Right lobe of liver (tissue), 6 donors: ENCODE results near the gene WDR18. TPM values are rescaled to one million over a fixed set of nuclear protein-coding genes. Genes with fewer than 3 reads are reported as not detected.

Experiments used
- ATAC-seq, 4 donors: fragments of 200-7000 bp; cut with Tn5 transposase; one replicate each; pipeline ENCODE4 v1.9.1; 2020; ENCODE audit warnings: mild to moderate bottlenecking in 4 of 4, moderate library complexity in 4 of 4
- DNase-seq, 3 donors: peaks; one replicate each; pipeline ENCODE4 v3.0.0-alpha.2; 2020
- H3K27ac ChIP-seq, 3 donors: fragments of 200-600 bp; one replicate each; pipeline ENCODE4 v1.8.0; 2022
- H3K27me3 ChIP-seq, 2 donors: fragments of 200-600 bp; one replicate each; pipeline ENCODE4 v1.8.0; 2022
- H3K36me3 ChIP-seq, 4 donors: fragments of 200-600 bp; sonication (generic) in 1 of 4; one replicate each; pipeline versions ENCODE4 v1.5.1 to v1.8.0; 2017 to 2022; ENCODE audit warnings: control low read depth in 1 of 4
- H3K4me1 ChIP-seq, 4 donors: fragments of 200-600 bp; sonication (generic) in 1 of 4; one replicate each; pipeline versions ENCODE4 v1.5.1 to v1.8.0; 2017 to 2022; ENCODE audit warnings: control low read depth in 1 of 4
- H3K4me3 ChIP-seq, 3 donors: fragments of 200-600 bp; one replicate each; pipeline ENCODE4 v1.8.0; 2022
- H3K9me3 ChIP-seq, 4 donors: fragments of 200-600 bp; sonication (generic) in 1 of 4; one replicate each; pipeline versions ENCODE4 v1.5.1 to v1.8.0; 2017 to 2022; ENCODE audit warnings: control low read depth in 1 of 4
- POLR2A ChIP-seq: fragments of 450-650 bp; IDR thresholded peaks from one replicate; pipeline ENCODE4 v1.6.1; 2017; ENCODE audit warnings: antibody characterized with exemption, mild to moderate bottlenecking
- WGBS: methylation state at CpG from one replicate; pipeline ENCODE4 v1.1.6; 2018; ENCODE audit warnings: low coverage, low lambda C conversion rate; ENCODE audit not compliant: insufficient coverage; ENCODE audit errors: missing lambda C conversion rate; 5-methylcytosine and 5-hydroxymethylcytosine counted together
- intact Hi-C, 2 donors: fragments of 100-400 bp; cut with DNase I; formaldehyde crosslinking; loops; one replicate each; pipeline versions ENCODE4 v1.11.2 to v1.14.1; 2022
- total RNA-seq, 6 experiments: library from RNA; depleted of rRNA in 2 of 6; stranded (reverse); fragments of >200 nt in 2 of 6; fragmentation: NEBNext Ultra II Directional in 3 of 6; extraction: Animal tissue kit (Norgen Biotek cat#: 25700) in 3 of 6; gene quantifications; one replicate each; pipeline versions ENCODE4 v1.1.0 to v1.2.4, GENCODE V29; 2016 to 2023
- TF ChIP-seq, protein P1 (sequence below), 4 donors: fragments of 200-600 bp in 3 of 4; fragments of 450-650 bp in 1 of 4; IDR thresholded peaks; one replicate each; pipeline versions ENCODE4 v1.5.1 to v1.8.0; 2016 to 2022; ENCODE audit warnings: antibody characterized with exemption in 4 of 4, mild to moderate bottlenecking in 2 of 4
- donor health status: DM: no; HTN: yes; CAD: no.
- donor health status: DM: no; HTN: no; CAD: no.
- donor health status: DM: no; HTN: no; CAD: no.
- donor health status: DM: no; HTN: yes; CAD: no.
- donor health status: DM: no; HTN: yes; CAD: no.

Gene WDR18
- total RNA-seq, 6 experiments from 2014 or later = 19.0 to 56.2 (median 29.7) TPM

DNA sequence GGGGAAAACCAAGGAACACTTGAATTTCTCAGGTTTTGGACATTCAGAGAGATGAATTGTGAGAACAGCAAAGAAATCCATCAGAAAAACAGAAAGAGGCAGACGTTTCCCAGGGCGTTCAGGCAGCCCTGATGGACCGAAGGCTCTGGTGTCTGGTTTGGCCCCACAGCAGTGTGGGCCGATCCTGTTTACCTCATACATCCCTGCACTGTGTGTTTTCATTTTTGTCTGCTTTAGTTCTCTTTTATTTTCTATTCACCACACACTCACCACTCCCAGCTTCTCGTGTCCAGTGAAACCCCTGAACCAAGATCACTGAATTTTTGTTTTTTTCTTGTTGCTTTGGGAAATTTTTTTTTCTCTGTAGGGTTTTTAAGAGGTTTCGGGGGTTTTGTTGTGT lies 11.9 kb upstream of the WDR18 start:
- no peak overlapping the region for H3K4me3 ChIP-seq
- intact Hi-C loops = loop anchor here in 1 of 2 donors (10.0 kb wide), 1 partner anchor 117 kb away; the partner anchor contains the start of genes CFD and ELANE
- DNase-seq (no peak), ATAC-seq (no peak)
- peaks cover 0 to 5% (median 2%) of the 10 kb centered on the region in 4 donors for H3K9me3 ChIP-seq
- peaks cover 0 to 11% (median 0%) of the 10 kb centered on the region in 4 donors for H3K36me3 ChIP-seq
- no peak for TF ChIP-seq POLR2A
- TF ChIP-seq, protein P1, sequence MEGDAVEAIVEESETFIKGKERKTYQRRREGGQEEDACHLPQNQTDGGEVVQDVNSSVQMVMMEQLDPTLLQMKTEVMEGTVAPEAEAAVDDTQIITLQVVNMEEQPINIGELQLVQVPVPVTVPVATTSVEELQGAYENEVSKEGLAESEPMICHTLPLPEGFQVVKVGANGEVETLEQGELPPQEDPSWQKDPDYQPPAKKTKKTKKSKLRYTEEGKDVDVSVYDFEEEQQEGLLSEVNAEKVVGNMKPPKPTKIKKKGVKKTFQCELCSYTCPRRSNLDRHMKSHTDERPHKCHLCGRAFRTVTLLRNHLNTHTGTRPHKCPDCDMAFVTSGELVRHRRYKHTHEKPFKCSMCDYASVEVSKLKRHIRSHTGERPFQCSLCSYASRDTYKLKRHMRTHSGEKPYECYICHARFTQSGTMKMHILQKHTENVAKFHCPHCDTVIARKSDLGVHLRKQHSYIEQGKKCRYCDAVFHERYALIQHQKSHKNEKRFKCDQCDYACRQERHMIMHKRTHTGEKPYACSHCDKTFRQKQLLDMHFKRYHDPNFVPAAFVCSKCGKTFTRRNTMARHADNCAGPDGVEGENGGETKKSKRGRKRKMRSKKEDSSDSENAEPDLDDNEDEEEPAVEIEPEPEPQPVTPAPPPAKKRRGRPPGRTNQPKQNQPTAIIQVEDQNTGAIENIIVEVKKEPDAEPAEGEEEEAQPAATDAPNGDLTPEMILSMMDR (IDR thresholded peaks at IDR 0.05) = no peak
- H3K27ac ChIP-seq = no peak overlapping the region
- WGBS = 95% methylated on average over 5 of the region's 6 CpGs
- no peaks in the 10 kb centered on the region for H3K27me3 ChIP-seq
- H3K4me1 ChIP-seq = no peaks in the 10 kb centered on the region

DNA sequence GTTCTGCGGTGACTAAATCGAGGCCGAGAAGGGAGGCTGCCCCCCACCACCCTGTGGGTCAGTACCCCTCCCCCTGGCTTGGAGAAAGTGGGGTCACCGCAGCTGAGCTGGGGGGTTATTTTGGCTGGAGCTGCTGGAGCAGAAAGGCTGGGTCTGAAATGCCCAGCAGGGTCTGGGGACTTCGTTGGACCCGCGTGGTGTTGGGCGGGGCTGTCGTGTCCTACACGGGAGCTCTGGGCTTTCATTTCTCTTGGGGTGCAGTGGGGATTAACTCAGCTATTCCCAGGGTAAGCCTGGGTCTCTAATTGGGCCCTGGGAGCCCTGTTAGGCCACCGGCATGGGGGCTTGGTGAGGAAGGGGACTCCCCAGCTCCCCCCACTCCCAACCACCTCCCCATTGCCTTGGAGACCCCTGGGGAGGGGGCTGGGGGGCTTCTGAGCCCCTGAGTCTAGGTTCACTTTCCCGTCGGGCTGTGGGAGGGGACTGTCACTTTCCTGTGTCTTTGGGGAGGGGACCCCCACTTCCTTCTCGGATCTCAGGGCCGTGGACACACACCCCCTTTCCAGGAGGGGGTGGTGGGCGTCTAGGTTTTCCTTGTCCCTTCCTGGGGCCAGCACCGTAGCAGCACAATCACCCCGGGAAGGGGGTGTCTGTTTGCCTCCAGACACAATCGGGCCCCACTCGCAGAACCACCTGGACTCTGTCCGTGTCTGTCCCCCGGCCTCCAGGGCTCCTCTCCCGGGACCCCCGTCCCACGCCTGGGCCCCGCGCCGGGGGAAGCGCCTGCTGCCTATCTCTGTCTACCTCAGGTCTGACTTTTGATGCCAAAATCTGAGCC lies 10.2 kb upstream of the WDR18 start:
- no peaks in the 10 kb centered on the region for H3K27me3 ChIP-seq
- ATAC-seq (no peak), DNase-seq (peak in 1 of 3 donors; percentile 30)
- WGBS = 91% methylated on average over 6 of the region's 29 CpGs
- peaks cover 0 to 5% (median 2%) of the 10 kb centered on the region in 4 donors for H3K9me3 ChIP-seq
- H3K27ac ChIP-seq = no peak overlapping the region
- H3K4me1 ChIP-seq = no peaks in the 10 kb centered on the region
- intact Hi-C loops = loop anchor here in 1 of 2 donors (10.0 kb wide), 1 partner anchor 119 kb away; the partner anchor contains the start of genes CFD and ELANE
- H3K4me3 ChIP-seq = no peak overlapping the region
- peaks cover 0 to 4% (median 0%) of the 10 kb centered on the region in 4 donors for H3K36me3 ChIP-seq
- TF ChIP-seq, protein P1 (IDR thresholded peaks at IDR 0.05) = no peak
- no peak for TF ChIP-seq POLR2A

DNA sequence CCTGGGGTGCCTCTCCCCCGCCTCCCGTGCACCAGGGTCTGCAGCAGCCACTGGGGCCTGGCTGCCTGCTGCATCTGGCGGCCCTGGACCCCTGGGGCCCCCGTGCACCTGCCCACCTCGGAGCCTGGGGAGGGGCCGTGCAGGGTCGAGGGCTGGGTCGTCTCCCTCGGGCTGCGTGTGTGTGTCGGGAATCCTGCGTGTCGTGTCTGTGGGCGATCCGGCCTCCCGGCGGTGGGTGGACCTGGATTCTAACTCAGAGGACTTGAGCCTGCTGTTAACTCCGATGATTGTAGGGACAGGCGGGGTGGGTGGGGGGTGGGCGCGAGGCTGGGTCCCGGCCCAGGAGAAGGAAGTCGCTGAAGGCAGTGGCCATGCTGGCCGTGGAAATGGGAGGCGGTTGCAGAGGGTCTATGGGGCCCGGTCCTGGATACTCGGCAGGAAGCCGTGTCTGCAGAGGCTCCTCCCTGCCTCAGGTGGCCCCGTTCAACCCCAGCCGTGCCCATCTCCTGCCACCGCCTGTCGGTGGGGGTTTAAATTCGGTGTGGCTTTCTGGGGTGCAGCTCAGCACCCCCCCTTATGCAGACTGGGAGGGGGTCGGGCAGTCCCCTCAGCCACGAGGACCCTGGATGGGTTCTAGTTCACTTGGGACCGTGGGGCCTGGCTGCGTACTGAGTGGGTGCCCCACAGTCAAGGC lies 9.4 kb upstream of the WDR18 start:
- H3K36me3 ChIP-seq = no peaks in the 10 kb centered on the region
- intact Hi-C loops = loop anchor here in 1 of 2 donors (5.0 to 10.0 kb wide), 2 partner anchors 32 to 120 kb away; partner anchors contain the start of genes CFD and ELANE
- no peaks in the 10 kb centered on the region for H3K27me3 ChIP-seq
- DNase-seq = peak in 1 of 3 donors; percentile 30
- no peak for ATAC-seq
- 95% methylated on average over 8 of the region's 37 CpGs for WGBS
- no peaks in the 10 kb centered on the region for H3K4me1 ChIP-seq
- no peak overlapping the region for H3K4me3 ChIP-seq
- H3K27ac ChIP-seq = no peak overlapping the region
- TF ChIP-seq, protein P1 (IDR thresholded peaks at IDR 0.05) = no peak
- no peak for TF ChIP-seq POLR2A
- peaks cover 0 to 5% (median 2%) of the 10 kb centered on the region in 4 donors for H3K9me3 ChIP-seq

DNA sequence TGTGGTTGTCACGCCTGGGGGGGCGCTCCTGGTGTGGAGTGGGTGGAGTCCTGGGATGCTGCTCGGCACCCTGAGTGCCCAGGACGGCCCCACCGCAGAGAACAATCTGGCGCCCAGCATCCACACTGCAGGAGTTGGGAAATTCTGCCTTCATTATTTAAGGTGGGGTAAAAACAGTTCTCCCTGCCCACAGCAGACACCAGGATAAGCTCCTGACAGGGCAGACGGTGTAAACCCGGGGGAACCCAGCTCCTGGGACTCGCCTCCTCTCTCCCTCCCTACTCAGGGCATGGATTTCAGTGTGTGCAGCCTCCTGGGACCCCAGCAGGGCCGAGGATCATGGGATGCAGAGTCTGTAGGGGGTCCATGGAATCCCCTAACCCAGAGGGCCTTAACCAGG lies 7.7 kb upstream of the WDR18 start:
- DNase-seq = no peak
- Histone ChIP-seq H3K27ac (no peak overlapping the region), H3K4me1 (peaks cover 0 to 10% (median 6%) of the 10 kb centered on the region in 4 donors), H3K9me3 (no peaks in the 10 kb centered on the region), H3K4me3 (no peak overlapping the region), H3K36me3 (no peaks in the 10 kb centered on the region), H3K27me3 (no peaks in the 10 kb centered on the region)
- no peak for ATAC-seq
- TF ChIP-seq, protein P1 (IDR thresholded peaks at IDR 0.05) = no peak
- no peak for TF ChIP-seq POLR2A
- intact Hi-C loops = loop anchor here in 1 of 2 donors (5.0 to 10.0 kb wide), 2 partner anchors 34 to 122 kb away; partner anchors contain the start of genes CFD and ELANE
- 70% methylated on average over 3 of the region's 10 CpGs for WGBS
